H1 (cell line): ENCODE measurements around the gene CACNA1G. TPM values are rescaled to one million over a fixed set of nuclear protein-coding genes. Genes with fewer than 3 reads are reported as not detected.

Experiments
- polyA plus RNA-seq, 7 experiments: library from polyadenylated mRNA; depleted of rRNA in 3 of 7; stranded (reverse) in 5 of 7; unstranded in 2 of 7; fragments of >200 nt in 5 of 7; fragments of 200-250 nt in 2 of 7; gene quantifications; 1 replicate in 5 of 7; 2 replicates in 1 of 7; 4 replicates in 1 of 7; pipeline versions ENCODE4 v1.2.1 to v1.2.3, GENCODE V29; 2011 to 2013; ENCODE audit warnings: missing spikeins in 2 of 7, mixed read lengths in 2 of 7
- total RNA-seq: library from RNA; stranded (reverse); fragmentation: NEBNext Ultra II Directional; extraction: Animal tissue kit (Norgen Biotek cat#: 25700); gene quantifications from 2 replicates; pipeline ENCODE4 v1.2.1, GENCODE V29; 2021
- TF ChIP-seq, protein P1 (sequence below): IDR thresholded peaks from 2 replicates; pipeline ENCODE4 v1.6.1; 2011; ENCODE audit warnings: low read length, improper control_type of control experiment

The CACNA1G gene
- total and polyA plus RNA-seq, 2 of the 8 experiments (the other 6 are each of a cell fraction or from before 2014, with no cell fraction given), result 2.9 to 4.9 TPM

DNA sequence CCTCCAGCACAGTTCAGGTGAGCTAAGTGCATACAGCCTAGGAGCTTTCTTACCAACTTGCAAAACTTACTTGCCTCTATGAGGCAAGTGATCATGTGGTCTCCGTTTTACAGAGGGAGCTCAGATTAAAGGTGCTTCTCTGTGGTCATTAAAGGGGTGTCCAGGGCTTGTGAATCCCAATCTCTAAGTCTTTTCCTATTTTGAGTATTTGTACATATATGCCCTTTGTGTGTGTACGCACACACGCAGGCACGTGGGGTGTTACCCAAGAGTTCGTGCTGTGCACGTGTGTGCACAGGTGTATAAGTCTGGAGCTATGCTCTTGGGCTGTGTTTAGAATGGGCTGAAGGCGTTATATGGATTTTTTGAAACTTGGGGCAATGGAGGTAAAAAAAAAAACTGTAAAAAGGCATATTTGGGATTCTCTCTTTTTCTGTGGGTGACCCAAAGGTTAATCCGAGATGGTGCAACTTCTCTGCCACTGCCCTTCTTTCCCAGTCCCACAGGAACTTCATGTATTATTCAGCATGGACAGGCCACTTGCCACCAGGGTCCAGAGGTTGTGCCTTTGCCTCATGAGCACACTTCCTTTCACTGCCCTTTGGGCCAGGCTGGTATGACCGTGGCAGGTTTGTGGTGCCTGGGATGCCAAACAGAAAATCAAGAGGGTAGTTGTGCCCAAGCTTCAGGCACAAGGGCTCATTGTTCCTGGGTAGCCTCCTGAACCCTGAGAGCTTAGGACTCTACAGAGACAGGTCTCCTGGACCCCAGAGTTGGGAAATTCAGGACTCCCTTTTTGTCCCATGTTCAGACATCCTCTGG, 75.7 kb downstream of the CACNA1G start (continued):
- TF ChIP-seq, protein P1, sequence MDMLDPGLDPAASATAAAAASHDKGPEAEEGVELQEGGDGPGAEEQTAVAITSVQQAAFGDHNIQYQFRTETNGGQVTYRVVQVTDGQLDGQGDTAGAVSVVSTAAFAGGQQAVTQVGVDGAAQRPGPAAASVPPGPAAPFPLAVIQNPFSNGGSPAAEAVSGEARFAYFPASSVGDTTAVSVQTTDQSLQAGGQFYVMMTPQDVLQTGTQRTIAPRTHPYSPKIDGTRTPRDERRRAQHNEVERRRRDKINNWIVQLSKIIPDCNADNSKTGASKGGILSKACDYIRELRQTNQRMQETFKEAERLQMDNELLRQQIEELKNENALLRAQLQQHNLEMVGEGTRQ, result no peak
